SU-DHL-6 (cell line): ENCODE measurements around the gene SH3BGRL2.

Source experiments
- H2AFZ ChIP-seq: fragments of 200-600 bp; sonication (generic); 2 replicates; pipeline ENCODE4 v1.6.1; 2014; ENCODE audit warnings: low read depth, mild to moderate bottlenecking, moderate library complexity, mixed read lengths, antibody characterized with exemption, low read length; ENCODE audit not compliant: severe bottlenecking
- H3F3A ChIP-seq: fragments of 200-600 bp; shearing (Covaris generic); 2 replicates; pipeline ENCODE4 v1.6.0; 2016; ENCODE audit warnings: antibody characterized with exemption, mild to moderate bottlenecking; ENCODE audit not compliant: insufficient read depth
- H3K27ac ChIP-seq: fragments of 200-600 bp; sonication (generic); 2 replicates; pipeline ENCODE4 v1.5.1; 2016; ENCODE audit warnings: low read depth, mild to moderate bottlenecking, low read length, moderate library complexity, mixed read lengths
- H3K27me3 ChIP-seq: fragments of 200-600 bp; sonication (generic), shearing (Covaris generic); 2 replicates; pipeline ENCODE4 v1.6.0; 2014; ENCODE audit warnings: mild to moderate bottlenecking, low read length
- H3K36me3 ChIP-seq: fragments of 200-600 bp; sonication (generic); 2 replicates; pipeline ENCODE4 v1.6.1; 2014; ENCODE audit warnings: mild to moderate bottlenecking, low read length, mixed read lengths
- H3K4me2 ChIP-seq: fragments of 300-600, 200-600 bp; shearing (Covaris generic), sonication (generic); 2 replicates; pipeline ENCODE4 v1.6.0; 2014; ENCODE audit warnings: low read length, low read depth, mild to moderate bottlenecking; ENCODE audit not compliant: poor library complexity, severe bottlenecking
- H3K4me3 ChIP-seq: fragments of 200-600 bp; sonication (generic); 2 replicates; pipeline ENCODE4 v1.5.1; 2014; ENCODE audit warnings: antibody characterized with exemption, low read length, mild to moderate bottlenecking, mixed read lengths; ENCODE audit not compliant: insufficient read depth, poor library complexity, severe bottlenecking
- H3K79me2 ChIP-seq: fragments of 200-600 bp; sonication (generic); 2 replicates; pipeline ENCODE4 v1.6.1; 2014; ENCODE audit warnings: mild to moderate bottlenecking, low read length, moderate library complexity; ENCODE audit not compliant: insufficient read depth
- H3K9ac ChIP-seq: fragments of 200-600 bp; sonication (generic); 2 replicates; pipeline ENCODE4 v1.7.0; 2014; ENCODE audit warnings: mild to moderate bottlenecking, low read length
- H3K9me2 ChIP-seq: fragments of 200-600 bp; sonication (generic); replicated peaks from 2 replicates; pipeline ENCODE4 v1.6.1; 2014; ENCODE audit warnings: low read length; ENCODE audit not compliant: insufficient read depth
- H3K9me3 ChIP-seq: fragments of 200-600 bp; sonication (generic); 2 replicates; pipeline ENCODE4 v1.6.1; 2014; ENCODE audit warnings: low read length, mixed read lengths; ENCODE audit not compliant: insufficient read depth
- H4K20me1 ChIP-seq: fragments of 200-600 bp; sonication (generic); 2 replicates; pipeline ENCODE4 v1.6.1; 2014; ENCODE audit warnings: low read depth, mild to moderate bottlenecking, antibody characterized with exemption, low read length, moderate library complexity, mixed read lengths
- CTCF ChIP-seq: fragments of 200-600 bp; sonication (generic); IDR thresholded peaks from one replicate; pipeline ENCODE4 v1.5.1; 2017; ENCODE audit warnings: antibody characterized with exemption, mild to moderate bottlenecking, low read length, moderate library complexity; ENCODE audit not compliant: insufficient read depth, poor library complexity, severe bottlenecking
- EZH2phosphoT487 ChIP-seq: fragments of 200-600 bp; sonication (generic), shearing (Covaris generic); conservative IDR thresholded peaks from 2 replicates; pipeline ENCODE4 v1.6.1; 2018; ENCODE audit warnings: mild to moderate bottlenecking, antibody characterized with exemption, low read length, moderate library complexity, mixed read lengths

SH3BGRL2 gene

GRCh38 chr6:79607000-79607399 lies 24.1 kb upstream of the SH3BGRL2 start:
- no peak overlapping the region for H3K9ac ChIP-seq
- no peaks in the 10 kb centered on the region for H3F3A ChIP-seq
- H3K9me2 ChIP-seq: no peaks in the 10 kb centered on the region
- no peaks in the 10 kb centered on the region for H3K9me3 ChIP-seq
- no peaks in the 10 kb centered on the region for H3K27me3 ChIP-seq
- H2AFZ ChIP-seq: no peak overlapping the region
- H3K36me3 ChIP-seq: no peaks in the 10 kb centered on the region
- no peak overlapping the region for H3K4me3 ChIP-seq
- H4K20me1 ChIP-seq: no peaks in the 10 kb centered on the region
- no peaks in the 10 kb centered on the region for H3K79me2 ChIP-seq
- H3K4me2 ChIP-seq: no peak overlapping the region
- no peak for TF ChIP-seq EZH2phosphoT487
- no peak for TF ChIP-seq CTCF
- no peak overlapping the region for H3K27ac ChIP-seq

- H4K20me1 ChIP-seq: no peaks in the 10 kb centered on the region
- H3K9ac ChIP-seq: no peak overlapping the region
- H3K36me3 ChIP-seq: no peaks in the 10 kb centered on the region
- no peaks in the 10 kb centered on the region for H3K9me2 ChIP-seq
- no peak overlapping the region for H3K27ac ChIP-seq
- no peak for TF ChIP-seq CTCF
- H3K9me3 ChIP-seq: no peaks in the 10 kb centered on the region
- no peaks in the 10 kb centered on the region for H3K79me2 ChIP-seq
- H2AFZ ChIP-seq: no peak overlapping the region
- H3K27me3 ChIP-seq: no peaks in the 10 kb centered on the region
- H3K4me2 ChIP-seq: no peak overlapping the region
- no peaks in the 10 kb centered on the region for H3F3A ChIP-seq
- no peak overlapping the region for H3K4me3 ChIP-seq
Measured at GRCh38 chr6:79608334-79609224, 22.6 kb upstream of the SH3BGRL2 start.

GRCh38 chr6:79609225-79609595 lies 21.9 kb upstream of the SH3BGRL2 start:
- H3K27ac ChIP-seq: no peak overlapping the region

More at GRCh38 chr6:79609225-79609595, 21.9 kb upstream of the SH3BGRL2 start:
- no peak overlapping the region for H2AFZ ChIP-seq
- H3K4me3 ChIP-seq: no peak overlapping the region
- no peaks in the 10 kb centered on the region for H3K9me2 ChIP-seq
- no peaks in the 10 kb centered on the region for H4K20me1 ChIP-seq
- no peaks in the 10 kb centered on the region for H3K79me2 ChIP-seq
- H3K27me3 ChIP-seq: no peaks in the 10 kb centered on the region
- no peak overlapping the region for H3K9ac ChIP-seq
- no peak overlapping the region for H3K4me2 ChIP-seq
- no peaks in the 10 kb centered on the region for H3F3A ChIP-seq
- TF ChIP-seq CTCF (no peak), EZH2phosphoT487 (no peak)
- no peaks in the 10 kb centered on the region for H3K36me3 ChIP-seq
- no peaks in the 10 kb centered on the region for H3K9me3 ChIP-seq
